Coronary artery (tissue), 2 donors: ENCODE results near the gene NMS.
"Not testable (repeated sequence)": the region's sequence is repeated elsewhere in the genome, so short reads cannot be mapped to it uniquely, and the experiment has no call there.

Experiments used
- DNase-seq: peaks from one replicate; pipeline ENCODE4 v3.0.0-alpha.2; 2017; ENCODE audit warnings: low spot score
- H3K27ac ChIP-seq, 2 donors: fragments of 200-600 bp; sonication (generic); one replicate each; pipeline ENCODE4 v1.5.1; 2016 to 2019
- H3K4me3 ChIP-seq: fragments of 200-600 bp; sonication (generic); 2 replicates; pipeline ENCODE4 v1.5.1; 2016; ENCODE audit warnings: mild to moderate bottlenecking, moderate library complexity
- TF ChIP-seq, protein P1 (sequence below): fragments of 200-600 bp; sonication (generic); IDR thresholded peaks from one replicate; pipeline ENCODE4 v1.5.1; 2019; ENCODE audit warnings: antibody characterized with exemption

NMS gene

DNA sequence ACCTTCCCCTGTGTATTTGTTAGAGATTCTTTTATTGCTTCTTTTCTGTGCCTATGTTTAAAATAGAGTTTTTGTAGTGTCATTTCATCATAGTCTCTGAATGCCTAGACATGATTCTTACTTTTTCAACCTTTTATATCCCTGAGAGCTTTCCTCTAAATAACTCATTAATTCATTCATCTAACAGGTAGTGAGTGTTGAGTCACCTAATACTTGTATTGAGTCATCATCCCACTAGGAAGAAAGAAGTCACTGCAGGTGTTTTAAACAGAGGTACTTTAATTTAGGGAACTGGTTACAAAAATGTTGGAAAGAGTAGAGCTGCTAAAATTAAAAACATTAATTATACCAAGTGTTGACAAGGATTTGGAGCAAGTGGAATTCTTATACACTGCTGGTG lies 18.5 kb upstream of the NMS start:
- TF ChIP-seq, protein P1, sequence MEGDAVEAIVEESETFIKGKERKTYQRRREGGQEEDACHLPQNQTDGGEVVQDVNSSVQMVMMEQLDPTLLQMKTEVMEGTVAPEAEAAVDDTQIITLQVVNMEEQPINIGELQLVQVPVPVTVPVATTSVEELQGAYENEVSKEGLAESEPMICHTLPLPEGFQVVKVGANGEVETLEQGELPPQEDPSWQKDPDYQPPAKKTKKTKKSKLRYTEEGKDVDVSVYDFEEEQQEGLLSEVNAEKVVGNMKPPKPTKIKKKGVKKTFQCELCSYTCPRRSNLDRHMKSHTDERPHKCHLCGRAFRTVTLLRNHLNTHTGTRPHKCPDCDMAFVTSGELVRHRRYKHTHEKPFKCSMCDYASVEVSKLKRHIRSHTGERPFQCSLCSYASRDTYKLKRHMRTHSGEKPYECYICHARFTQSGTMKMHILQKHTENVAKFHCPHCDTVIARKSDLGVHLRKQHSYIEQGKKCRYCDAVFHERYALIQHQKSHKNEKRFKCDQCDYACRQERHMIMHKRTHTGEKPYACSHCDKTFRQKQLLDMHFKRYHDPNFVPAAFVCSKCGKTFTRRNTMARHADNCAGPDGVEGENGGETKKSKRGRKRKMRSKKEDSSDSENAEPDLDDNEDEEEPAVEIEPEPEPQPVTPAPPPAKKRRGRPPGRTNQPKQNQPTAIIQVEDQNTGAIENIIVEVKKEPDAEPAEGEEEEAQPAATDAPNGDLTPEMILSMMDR: no peak
- no peak for DNase-seq
- H3K4me3 ChIP-seq: no peak overlapping the region

DNA sequence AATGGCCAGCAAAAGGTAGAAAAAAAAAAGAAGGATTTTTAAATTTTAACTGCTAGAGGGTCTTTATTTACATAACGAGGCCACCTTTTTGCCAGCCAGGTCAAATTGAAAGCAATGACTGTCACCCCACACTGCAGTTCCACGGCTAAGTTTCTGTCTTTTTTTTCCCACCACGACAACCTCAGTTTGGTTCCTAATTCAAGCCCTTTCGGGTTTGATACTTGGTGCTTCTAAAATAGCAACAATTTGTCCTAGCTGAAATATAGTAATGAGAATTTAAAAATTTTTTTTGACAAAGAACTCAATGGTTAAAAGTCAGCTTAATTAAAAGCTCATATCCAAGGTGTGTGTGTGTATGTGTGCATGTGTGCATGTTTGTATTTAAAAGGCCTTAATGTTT lies 16.4 kb upstream of the NMS start:
- TF ChIP-seq, protein P1: no peak
- no peak overlapping the region for H3K4me3 ChIP-seq
- no peak for DNase-seq
- no peak overlapping the region for H3K27ac ChIP-seq

More for the DNA sequence above, 18.5 kb upstream of the NMS start:
- H3K27ac ChIP-seq: no peak overlapping the region

DNA sequence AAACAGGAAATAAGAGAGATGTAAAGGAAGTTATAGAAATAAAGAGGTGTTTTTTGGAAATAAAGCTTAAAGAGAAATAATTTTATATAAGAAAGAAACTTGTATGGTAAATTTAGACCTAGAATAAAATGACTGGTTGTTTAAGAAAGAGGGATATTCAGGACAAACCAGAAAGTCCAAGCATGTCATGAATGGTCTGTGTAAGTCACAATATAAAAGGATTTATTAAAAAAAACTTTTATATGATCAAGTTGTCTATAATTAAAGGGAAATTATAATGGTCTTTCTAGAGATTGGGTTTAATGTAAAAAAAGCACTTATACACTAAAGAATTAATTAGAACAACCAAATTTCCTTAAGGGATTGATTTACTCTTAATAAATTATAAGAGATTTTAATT lies 13.9 kb upstream of the NMS start:
- H3K27ac ChIP-seq, DNase-seq, H3K4me3 ChIP-seq: not testable (repeated sequence)

DNA sequence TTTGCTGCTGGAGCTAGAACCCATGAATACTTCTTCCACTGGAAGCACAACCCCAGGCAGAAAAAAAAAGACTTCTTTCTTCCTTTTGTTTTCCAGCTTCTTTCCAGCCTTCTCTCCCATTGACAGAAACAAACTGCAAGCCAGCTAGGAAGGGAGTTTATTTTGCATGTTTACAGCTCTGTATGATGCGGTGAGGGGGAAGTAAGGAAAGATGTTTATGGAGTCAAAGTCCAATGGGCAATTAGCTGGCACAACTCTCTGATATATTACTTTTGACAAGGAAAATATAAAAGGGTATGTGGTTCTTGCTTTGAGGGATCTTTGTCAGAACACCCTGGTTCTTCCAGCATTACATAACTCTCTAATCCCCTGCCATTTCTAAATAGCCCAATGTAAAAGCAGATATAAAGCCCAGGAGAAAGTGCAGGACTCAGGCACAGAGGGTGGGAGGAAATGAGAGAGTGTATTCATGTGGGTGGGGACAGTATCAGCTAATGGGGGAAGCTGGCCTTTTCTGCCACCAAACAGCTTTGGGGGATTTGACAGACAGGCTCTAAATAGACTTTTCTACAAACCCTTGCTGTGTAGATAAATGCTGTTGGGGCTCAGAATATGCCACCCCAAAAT lies 9.3 kb upstream of the NMS start:
- Histone ChIP-seq H3K4me3 (no peak overlapping the region), H3K27ac (no peak overlapping the region)
- TF ChIP-seq, protein P1: no peak
- no peak for DNase-seq

DNA sequence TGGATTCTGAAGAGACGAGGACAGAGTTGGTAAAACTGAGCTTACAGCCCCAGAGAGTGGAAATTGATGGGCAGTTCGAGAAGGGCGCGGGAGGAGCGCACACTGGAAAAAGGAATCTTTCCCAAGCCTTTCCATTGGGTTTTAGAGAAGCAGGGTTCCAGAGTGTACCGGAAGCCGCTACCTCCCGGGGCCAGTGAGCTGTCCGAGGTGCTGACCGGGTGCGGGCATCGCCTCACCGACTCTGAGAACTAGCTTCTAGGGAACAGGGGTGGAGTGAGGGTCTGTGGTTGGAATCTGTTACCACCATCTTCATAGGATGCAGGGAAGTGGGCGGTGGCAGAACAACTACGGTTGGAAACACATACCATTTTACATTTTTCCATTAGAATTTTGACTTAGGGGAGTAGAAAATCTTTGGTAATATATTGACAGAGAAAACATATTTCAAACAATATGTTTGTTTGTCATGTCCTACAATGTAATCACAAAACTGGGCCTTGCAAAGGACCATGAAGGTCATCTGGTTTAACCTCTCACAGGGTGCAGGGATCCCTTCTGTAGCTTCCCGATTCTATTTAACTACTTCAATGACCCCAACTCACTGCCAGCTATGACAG lies 724 bp downstream of the NMS start:
- Histone ChIP-seq H3K27ac (no peak overlapping the region), H3K4me3 (no peak overlapping the region)
- DNase-seq: no peak
- TF ChIP-seq, protein P1: no peak

DNA sequence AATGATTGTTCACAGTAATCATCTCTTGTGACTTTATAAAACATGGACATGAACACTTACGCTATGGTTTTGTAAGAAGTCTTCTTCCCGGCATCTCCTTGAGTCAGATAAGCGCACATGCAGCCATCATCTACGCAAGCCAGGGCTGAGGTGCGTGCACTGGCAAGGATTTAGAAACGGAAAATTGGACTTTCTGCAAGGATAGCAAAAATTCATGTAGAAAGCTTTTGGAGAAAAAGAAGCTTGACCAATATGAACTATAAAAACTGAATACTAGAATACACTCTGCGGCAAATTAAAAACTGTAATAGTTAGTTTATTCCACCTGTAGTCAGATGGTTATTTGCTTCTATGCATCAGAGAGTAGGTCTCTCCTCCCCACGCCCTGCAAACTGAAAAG lies 6.3 kb downstream of the NMS start:
- H3K27ac ChIP-seq: no peak overlapping the region
- TF ChIP-seq, protein P1: no peak
- no peak overlapping the region for H3K4me3 ChIP-seq
- no peak for DNase-seq

DNA sequence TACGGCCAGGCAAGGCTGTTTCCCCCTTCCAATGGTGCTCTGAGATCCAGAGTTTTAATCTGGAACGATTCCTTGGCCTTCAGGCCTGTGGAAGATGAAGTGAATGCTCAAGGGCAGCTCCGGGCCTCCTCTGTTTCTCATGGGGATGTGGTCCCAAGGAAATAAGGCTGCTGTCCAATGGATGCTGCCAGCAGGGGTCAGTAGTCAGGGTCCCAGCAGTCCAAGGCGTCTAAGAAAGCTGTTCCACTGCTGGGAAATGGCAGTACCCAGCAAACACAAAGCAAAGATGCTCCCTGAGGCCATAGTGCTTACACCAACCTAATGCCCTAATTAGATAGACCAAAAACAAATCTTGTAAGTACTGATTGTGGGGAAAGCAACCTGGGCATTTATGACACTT lies 12.5 kb downstream of the NMS start:
- TF ChIP-seq, protein P1: no peak
- H3K4me3 ChIP-seq: no peak overlapping the region
- DNase-seq: no peak
- H3K27ac ChIP-seq: no peak overlapping the region
